Measurements from ENCODE around the gene KEAP1. TPM values are rescaled to one million over a fixed set of nuclear protein-coding genes. Genes with fewer than 3 reads are reported as not detected.

Gene KEAP1
- total and polyA plus RNA-seq, 2 of the 13 experiments (the other 11 are each of a cell fraction or from before 2014, with no cell fraction given): 56.7 to 72.9 TPM

DNA sequence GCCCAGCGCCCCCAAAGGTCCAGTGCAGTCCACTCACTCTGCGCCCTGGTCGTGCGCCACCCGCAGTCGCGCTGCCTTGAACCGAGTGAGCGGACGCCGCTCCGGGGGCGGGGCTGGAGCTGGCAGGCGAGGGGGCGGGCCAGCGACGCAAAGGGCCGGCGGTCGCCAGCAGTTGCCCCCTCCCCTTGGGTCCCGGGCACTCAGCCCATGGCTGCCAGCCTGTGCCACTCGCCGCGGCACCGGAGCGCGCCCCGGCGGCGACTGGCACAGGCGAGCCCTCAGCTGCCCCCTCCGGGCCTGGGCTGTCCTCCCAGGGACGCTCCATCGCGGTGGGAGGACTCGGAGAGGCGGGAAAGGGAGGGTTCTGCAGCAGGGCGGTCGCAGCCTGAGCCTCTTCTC is 14.2 kb upstream of the KEAP1 start, which contains the start of gene S1PR5 (continued):
- TF ChIP-seq TIGD3 (CRISPR knock-in tag; IDR thresholded peaks at IDR 0.05; ENCODE audit: borderline replicate concordance) (no peak), ZNF367 (CRISPR knock-in tag; IDR thresholded peaks at IDR 0.05; ENCODE audit: borderline replicate concordance) (no peak), RFX3 (CRISPR knock-in tag; IDR thresholded peaks at IDR 0.05) (no peak), HOXA7 (CRISPR knock-in tag; IDR thresholded peaks at IDR 0.05) (no peak), YEATS2 (CRISPR knock-in tag; IDR thresholded peaks at IDR 0.05; ENCODE audit: borderline replicate concordance) (no peak), ZMYM4 (CRISPR knock-in tag; IDR thresholded peaks at IDR 0.05) (no peak), MAZ (IDR thresholded peaks at IDR 0.05; ENCODE audit: borderline replicate concordance, low read depth, low read length) (no peak), MAZ (CRISPR knock-in tag; IDR thresholded peaks at IDR 0.05; ENCODE audit: low read depth) (no peak), AHR (CRISPR knock-in tag; IDR thresholded peaks at IDR 0.05) (no peak), MTA3 (CRISPR knock-in tag; IDR thresholded peaks at IDR 0.05) (no peak)
- TF ChIP-seq, protein P1, sequence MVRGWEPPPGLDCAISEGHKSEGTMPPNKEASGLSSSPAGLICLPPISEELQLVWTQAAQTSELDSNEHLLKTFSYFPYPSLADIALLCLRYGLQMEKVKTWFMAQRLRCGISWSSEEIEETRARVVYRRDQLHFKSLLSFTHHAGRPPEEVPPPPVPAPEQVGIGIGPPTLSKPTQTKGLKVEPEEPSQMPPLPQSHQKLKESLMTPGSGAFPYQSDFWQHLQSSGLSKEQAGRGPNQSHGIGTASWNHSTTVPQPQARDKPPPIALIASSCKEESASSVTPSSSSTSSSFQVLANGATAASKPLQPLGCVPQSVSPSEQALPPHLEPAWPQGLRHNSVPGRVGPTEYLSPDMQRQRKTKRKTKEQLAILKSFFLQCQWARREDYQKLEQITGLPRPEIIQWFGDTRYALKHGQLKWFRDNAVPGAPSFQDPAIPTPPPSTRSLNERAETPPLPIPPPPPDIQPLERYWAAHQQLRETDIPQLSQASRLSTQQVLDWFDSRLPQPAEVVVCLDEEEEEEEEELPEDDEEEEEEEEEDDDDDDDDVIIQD (CRISPR knock-in tag; IDR thresholded peaks at IDR 0.05; ENCODE audit: low read depth): no peak

- no peak for FAIRE-seq
- peaks cover 15 to 66% of the 10 kb centered on the region in 2 experiments for H3K27me3 ChIP-seq (ENCODE audit: control insufficient read depth in 1 of 2, insufficient read depth in 2 of 2, low read length in 2 of 2)
- TF ChIP-seq IKZF5 (CRISPR knock-in tag; IDR thresholded peaks at IDR 0.05) (no peak), MEIS1 (CRISPR knock-in tag; IDR thresholded peaks at IDR 0.05; ENCODE audit: borderline replicate concordance) (no peak), EEA1 (CRISPR knock-in tag; IDR thresholded peaks at IDR 0.05; ENCODE audit: borderline replicate concordance) (no peak), ARNTL (CRISPR knock-in tag; IDR thresholded peaks at IDR 0.05) (no peak), TARDBP (CRISPR knock-in tag; IDR thresholded peaks at IDR 0.05) (no peak), ZNF563 (CRISPR knock-in tag; IDR thresholded peaks at IDR 0.05) (no peak), NR3C1 (CRISPR knock-in tag; IDR thresholded peaks at IDR 0.05) (no peak), ZBTB39 (CRISPR knock-in tag; IDR thresholded peaks at IDR 0.05) (no peak)
Measured at GRCh38 chr19:10516671-10517286, 13.6 kb upstream of the KEAP1 start.

More at GRCh38 chr19:10516671-10517286, 13.6 kb upstream of the KEAP1 start:
- ChIA-PET CTCF (ENCODE audit: low intra/inter-chr PET ratio, low total read pairs) (no interaction called here), POLR2A (no interaction called here)
- Histone ChIP-seq H3K4me1 (ENCODE audit: insufficient read depth, low read length) (peaks cover 42% of the 10 kb centered on the region), H3K36me3 (replicated peaks in 1 of 2; ENCODE audit: control insufficient read depth in 1 of 2, insufficient read depth in 2 of 2, low read length in 2 of 2) (no peaks in the 10 kb centered on the region), H4K20me1 (ENCODE audit: insufficient read depth, low read length) (no peaks in the 10 kb centered on the region), H2AFZ (ENCODE audit: low read length) (no peak overlapping the region), H3K9me3 (ENCODE audit: low read length) (no peaks in the 10 kb centered on the region), H3K27ac (ENCODE audit: extremely low read length, insufficient read depth, low read length) (no peak overlapping the region), H3K9ac (ENCODE audit: insufficient read depth, low read depth, low read length) (no peak overlapping the region), H3K4me2 (ENCODE audit: low read depth, low read length) (peak overlapping the region; percentile 74; the same call in 1 of the 2 replicates), H3K79me2 (ENCODE audit: insufficient read depth, low read length) (no peaks in the 10 kb centered on the region), H3K4me3 (replicated peaks in 1 of 3; ENCODE audit: insufficient read depth in 1 of 3, low read depth in 2 of 3, low read length in 3 of 3) (peak overlapping the region; percentile 26 to 66 (median 34); a peak in 5 of 6 replicates)
- WGBS (ENCODE audit: low lambda C conversion rate): 46% methylated on average over 6 of the region's 10 CpGs
- intact Hi-C loops (cut with micrococcal nuclease; ENCODE audit: unreplicated experiment): no loop called here
- BruUV-seq (replicated peaks): no TSS peak
- DNase-seq (ENCODE audit: low spot score) (no peak), ATAC-seq (peak; percentile 6; the same call in 2 of the 3 replicates)
- in situ Hi-C loops (cut with HindIII; ENCODE audit: extremely low pct_ligation_motif_present, low pct_unique_long_range_greater_than_20kb): no loop called here

Measured in HepG2 (cell line).